K562 (cell line): ENCODE measurements around the gene DBT. TPM values are rescaled to one million over a fixed set of nuclear protein-coding genes. Genes with fewer than 3 reads are reported as not detected.

Source experiments
- C11orf30 ChIP-seq: fragments of 450-650 bp; IDR thresholded peaks from 2 replicates; pipeline ENCODE4 v1.6.1; 2016; ENCODE audit warnings: low read depth, mild to moderate bottlenecking
- HCFC1 ChIP-seq: IDR thresholded peaks from 2 replicates; pipeline ENCODE4 v1.6.1; 2012; ENCODE audit warnings: low read depth, low read length, improper control_type of control experiment
- HMGN3 ChIP-seq: IDR thresholded peaks from 2 replicates; pipeline ENCODE4 v1.6.1; 2011; ENCODE audit warnings: borderline replicate concordance, low read depth, mild to moderate bottlenecking, mixed read lengths, low read length; ENCODE audit not compliant: insufficient read length; ENCODE audit errors: extremely low read depth
- LCOR ChIP-seq: sonication (generic); formaldehyde crosslinking; IDR thresholded peaks from 2 replicates; pipeline ENCODE4 v1.8.0; 2022; ENCODE audit warnings: mild to moderate bottlenecking, missing genetic modification reagents
- MEIS2 ChIP-seq: fragments of 450-650 bp; IDR thresholded peaks from 2 replicates; pipeline ENCODE4 v1.6.1; 2014; ENCODE audit warnings: mild to moderate bottlenecking; ENCODE audit not compliant: partially characterized antibody
- NRF1 ChIP-seq, 2 experiments: fragments of 450-650 bp; IDR thresholded peaks in 1 of 2; conservative IDR thresholded peaks in 1 of 2; 2 replicates each; pipeline ENCODE4 v1.6.1; 2014; ENCODE audit warnings: mild to moderate bottlenecking in 2 of 2
- TOE1 ChIP-seq, 2 experiments: fragments of 450-650 bp in 1 of 2; sonication (generic) in 1 of 2; formaldehyde crosslinking in 1 of 2; IDR thresholded peaks; 2 replicates each; pipeline versions ENCODE4 v1.7.1 to v1.8.0; 2016 to 2022; ENCODE audit warnings: borderline replicate concordance in 2 of 2, mild to moderate bottlenecking in 2 of 2, antibody characterized with exemption in 1 of 2, inconsistent platforms in 1 of 2, low read depth in 1 of 2, missing genetic modification reagents in 1 of 2, moderate library complexity in 1 of 2
- ZFX ChIP-seq: sonication (generic); formaldehyde crosslinking; IDR thresholded peaks from 2 replicates; pipeline ENCODE4 v1.8.0; 2022; ENCODE audit warnings: mild to moderate bottlenecking, missing genetic modification reagents, moderate library complexity
- ZNF197 ChIP-seq: fragments of 200-800 bp; sonication (Bioruptor generic); IDR thresholded peaks from 2 replicates; pipeline ENCODE4 v1.6.1; 2016; ENCODE audit warnings: low read depth, missing genetic modification characterization, missing compliant biosample characterization
- ZNF668 ChIP-seq: fragments of 250-450 bp; sonication (Bioruptor Pico); IDR thresholded peaks from 2 replicates; pipeline ENCODE4 v1.8.0; 2022; ENCODE audit warnings: mild to moderate bottlenecking, inconsistent platforms
- ZNF707 ChIP-seq: fragments of 250-450 bp; sonication (Bioruptor Pico); conservative IDR thresholded peaks from 2 replicates; pipeline ENCODE4 v1.8.0; 2022; ENCODE audit warnings: inconsistent platforms, mild to moderate bottlenecking, moderate library complexity
- polyA plus RNA-seq, 8 experiments: library from polyadenylated mRNA; depleted of rRNA in 4 of 8; stranded (reverse) in 5 of 8; unstranded in 3 of 8; fragments of >200 nt; fragmentation: Nextera tagmentation in 2 of 8; fragmentation: Illumina TruSeq in 1 of 8; extraction: Ambion mirVana in 2 of 8; extraction: Trizol in 1 of 8; gene quantifications; 2 replicates each; pipeline versions ENCODE4 v1.2.1 to v1.2.3, GENCODE V29; 2011 to 2014; ENCODE audit warnings: inconsistent platforms in 1 of 8, missing spikeins in 1 of 8
- total RNA-seq, 7 experiments: library from RNA; depleted of rRNA in 6 of 7; stranded (reverse); fragments of >200 nt in 6 of 7; fragmentation: Illumina TruSeq in 2 of 7; extraction: Trizol in 2 of 7; gene quantifications; 2 replicates each; pipeline versions ENCODE4 v1.2.1 to v1.2.3, GENCODE V29; 2011 to 2021; ENCODE audit warnings: low replicate concordance in 1 of 7
- TF ChIP-seq, protein P1 (sequence below): sonication (generic); formaldehyde crosslinking; IDR thresholded peaks from 2 replicates; pipeline ENCODE4 v1.8.0; 2022; ENCODE audit warnings: mild to moderate bottlenecking, missing genetic modification reagents

The DBT gene
- total and polyA plus RNA-seq, 9 of the 15 experiments (the other 6 are each of a cell fraction or from before 2014, with no cell fraction given), result 2.7 to 13.5 (median 7.3) TPM

DNA sequence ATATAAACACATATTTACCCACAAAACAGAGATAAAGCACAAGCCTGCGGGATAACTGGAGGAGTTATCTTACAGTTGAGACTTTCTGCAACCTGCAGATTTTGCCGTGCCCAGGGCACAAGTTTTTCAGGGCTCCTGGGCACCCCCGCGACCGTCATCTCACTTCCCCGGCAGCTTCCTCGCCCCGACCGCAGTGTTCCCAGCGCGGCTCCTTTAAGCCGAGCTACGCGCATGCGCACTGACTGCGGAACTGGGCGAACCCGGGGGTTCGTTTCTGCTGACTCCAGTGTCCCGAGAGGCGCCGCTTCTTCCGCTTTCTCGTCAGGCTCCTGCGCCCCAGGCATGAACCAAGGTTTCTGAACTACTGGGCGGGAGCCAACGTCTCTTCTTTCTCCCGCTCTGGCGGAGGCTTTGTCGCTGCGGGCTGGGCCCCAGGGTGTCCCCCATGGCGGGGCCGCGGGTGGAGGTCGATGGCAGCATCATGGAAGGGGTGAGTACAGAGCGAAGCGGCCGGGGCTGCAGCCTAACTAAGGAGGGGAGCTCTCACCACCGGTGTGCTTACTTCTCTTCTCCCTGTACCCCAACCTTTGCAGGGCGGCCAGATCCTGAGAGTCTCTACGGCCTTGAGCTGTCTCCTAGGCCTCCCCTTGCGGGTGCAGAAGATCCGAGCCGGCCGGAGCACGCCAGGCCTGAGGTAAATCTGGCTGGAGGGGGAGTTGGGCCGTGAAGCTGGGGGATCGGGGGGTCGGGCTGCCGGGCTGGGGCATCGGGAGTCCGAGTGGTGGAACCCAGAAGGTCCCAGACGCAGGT is 16.5 kb upstream of the DBT start, which contains the start of gene RTCA (continued):
- TF ChIP-seq, protein P1, sequence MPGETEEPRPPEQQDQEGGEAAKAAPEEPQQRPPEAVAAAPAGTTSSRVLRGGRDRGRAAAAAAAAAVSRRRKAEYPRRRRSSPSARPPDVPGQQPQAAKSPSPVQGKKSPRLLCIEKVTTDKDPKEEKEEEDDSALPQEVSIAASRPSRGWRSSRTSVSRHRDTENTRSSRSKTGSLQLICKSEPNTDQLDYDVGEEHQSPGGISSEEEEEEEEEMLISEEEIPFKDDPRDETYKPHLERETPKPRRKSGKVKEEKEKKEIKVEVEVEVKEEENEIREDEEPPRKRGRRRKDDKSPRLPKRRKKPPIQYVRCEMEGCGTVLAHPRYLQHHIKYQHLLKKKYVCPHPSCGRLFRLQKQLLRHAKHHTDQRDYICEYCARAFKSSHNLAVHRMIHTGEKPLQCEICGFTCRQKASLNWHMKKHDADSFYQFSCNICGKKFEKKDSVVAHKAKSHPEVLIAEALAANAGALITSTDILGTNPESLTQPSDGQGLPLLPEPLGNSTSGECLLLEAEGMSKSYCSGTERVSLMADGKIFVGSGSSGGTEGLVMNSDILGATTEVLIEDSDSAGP (CRISPR knock-in tag), result peak; percentile 97
- TF ChIP-seq ZNF707 (CRISPR knock-in tag), result no peak
- peak; percentile 8; the same call in 1 of the 2 replicates for TF ChIP-seq ZNF668 (CRISPR knock-in tag)
- TF ChIP-seq HCFC1, result peak; percentile 52
- TF ChIP-seq ZNF197, result no peak
- peak; percentile 98 to 99 for TF ChIP-seq NRF1 (conservative IDR thresholded peaks at IDR 0.05 in 1 of 2, IDR thresholded peaks at IDR 0.05 in 1 of 2)
- TF ChIP-seq MEIS2, result peak; percentile 87
- TF ChIP-seq LCOR (CRISPR knock-in tag), result peak; percentile 40; the same call in 1 of the 2 replicates
- no peak; the same call in 1 of the 2 replicates for TF ChIP-seq TOE1 (IDR thresholded peaks at IDR 0.05; ENCODE audit: borderline replicate concordance)
- 0 out of 2 replicates have a peak, but pooled peaks have one; percentile 15 for TF ChIP-seq TOE1 (CRISPR knock-in tag; IDR thresholded peaks at IDR 0.05; ENCODE audit: borderline replicate concordance, low read depth)
- peak; percentile 93 for TF ChIP-seq C11orf30
- no peak for TF ChIP-seq HMGN3
- TF ChIP-seq ZFX (CRISPR knock-in tag), result peak; percentile 84
